Upper lobe of left lung (tissue), 4 donors: Measurements from ENCODE around the gene ADAMTS12.

Source experiments
- CTCF ChIP-seq, 6 experiments: fragments of 450-650 bp in 4 of 6; fragments of 200-600 bp in 2 of 6; sonication (generic) in 2 of 6; IDR thresholded peaks; one replicate each; pipeline ENCODE4 v1.5.1; 2016 to 2019; ENCODE audit warnings: antibody characterized with exemption in 6 of 6
- POLR2A ChIP-seq, 4 donors: fragments of 450-650 bp; IDR thresholded peaks; one replicate each; pipeline ENCODE4 v1.5.1; 2016 to 2017; ENCODE audit warnings: antibody characterized with exemption in 4 of 4, mild to moderate bottlenecking in 2 of 4

- TF ChIP-seq CTCF (IDR thresholded peaks at IDR 0.05) (no peak), POLR2A (IDR thresholded peaks at IDR 0.05) (no peak)
Observed at GRCh38 chr5:33829430-33829829, 62.4 kb downstream of the ADAMTS12 start.
